ENCODE results near the gene TMC8.

DNA sequence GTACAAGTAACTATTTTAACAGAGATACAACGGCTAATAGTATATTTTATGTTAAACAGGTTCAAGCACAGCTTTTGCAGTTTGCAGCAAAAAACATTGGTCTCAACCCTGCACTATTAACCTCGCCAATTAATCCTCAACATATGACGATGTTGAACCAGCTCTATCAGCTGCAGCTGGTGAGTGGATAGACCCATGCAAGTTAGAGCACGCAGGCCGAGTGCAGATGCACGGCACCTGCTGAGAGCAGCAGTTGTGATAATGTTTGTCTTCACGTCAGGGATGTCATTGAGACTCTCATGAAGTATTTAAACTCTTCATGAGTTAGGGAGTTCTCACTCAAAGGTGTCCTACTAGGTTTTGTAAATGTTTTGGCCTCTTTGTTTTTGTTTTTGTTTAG is 47.6 kb upstream of the TMC8 start:
- TF ChIP-seq CTCF (IDR thresholded peaks at IDR 0.05; ENCODE audit: low read depth, low read length, missing input control) (no peak), ZBTB33 (IDR thresholded peaks at IDR 0.05) (no peak), GABPA (IDR thresholded peaks at IDR 0.05 in 1 of 2, conservative IDR thresholded peaks at IDR 0.05 in 1 of 2) (no peak), YY1 (IDR thresholded peaks at IDR 0.05) (no peak), FOXA1 (IDR thresholded peaks at IDR 0.05) (no peak), TAF1 (conservative IDR thresholded peaks at IDR 0.05) (no peak), SP1 (IDR thresholded peaks at IDR 0.05) (no peak), MAX (IDR thresholded peaks at IDR 0.05) (no peak), RAD21 (IDR thresholded peaks at IDR 0.05) (no peak)
- TF ChIP-seq, protein P1, sequence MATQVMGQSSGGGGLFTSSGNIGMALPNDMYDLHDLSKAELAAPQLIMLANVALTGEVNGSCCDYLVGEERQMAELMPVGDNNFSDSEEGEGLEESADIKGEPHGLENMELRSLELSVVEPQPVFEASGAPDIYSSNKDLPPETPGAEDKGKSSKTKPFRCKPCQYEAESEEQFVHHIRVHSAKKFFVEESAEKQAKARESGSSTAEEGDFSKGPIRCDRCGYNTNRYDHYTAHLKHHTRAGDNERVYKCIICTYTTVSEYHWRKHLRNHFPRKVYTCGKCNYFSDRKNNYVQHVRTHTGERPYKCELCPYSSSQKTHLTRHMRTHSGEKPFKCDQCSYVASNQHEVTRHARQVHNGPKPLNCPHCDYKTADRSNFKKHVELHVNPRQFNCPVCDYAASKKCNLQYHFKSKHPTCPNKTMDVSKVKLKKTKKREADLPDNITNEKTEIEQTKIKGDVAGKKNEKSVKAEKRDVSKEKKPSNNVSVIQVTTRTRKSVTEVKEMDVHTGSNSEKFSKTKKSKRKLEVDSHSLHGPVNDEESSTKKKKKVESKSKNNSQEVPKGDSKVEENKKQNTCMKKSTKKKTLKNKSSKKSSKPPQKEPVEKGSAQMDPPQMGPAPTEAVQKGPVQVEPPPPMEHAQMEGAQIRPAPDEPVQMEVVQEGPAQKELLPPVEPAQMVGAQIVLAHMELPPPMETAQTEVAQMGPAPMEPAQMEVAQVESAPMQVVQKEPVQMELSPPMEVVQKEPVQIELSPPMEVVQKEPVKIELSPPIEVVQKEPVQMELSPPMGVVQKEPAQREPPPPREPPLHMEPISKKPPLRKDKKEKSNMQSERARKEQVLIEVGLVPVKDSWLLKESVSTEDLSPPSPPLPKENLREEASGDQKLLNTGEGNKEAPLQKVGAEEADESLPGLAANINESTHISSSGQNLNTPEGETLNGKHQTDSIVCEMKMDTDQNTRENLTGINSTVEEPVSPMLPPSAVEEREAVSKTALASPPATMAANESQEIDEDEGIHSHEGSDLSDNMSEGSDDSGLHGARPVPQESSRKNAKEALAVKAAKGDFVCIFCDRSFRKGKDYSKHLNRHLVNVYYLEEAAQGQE (IDR thresholded peaks at IDR 0.05): no peak
- TF ChIP-seq, protein P2, sequence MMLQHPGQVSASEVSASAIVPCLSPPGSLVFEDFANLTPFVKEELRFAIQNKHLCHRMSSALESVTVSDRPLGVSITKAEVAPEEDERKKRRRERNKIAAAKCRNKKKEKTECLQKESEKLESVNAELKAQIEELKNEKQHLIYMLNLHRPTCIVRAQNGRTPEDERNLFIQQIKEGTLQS (IDR thresholded peaks at IDR 0.05): no peak

Measured in liver (tissue), 3 donors.